Measurements from ENCODE around the gene KIF25.

KIF25 gene

DNA sequence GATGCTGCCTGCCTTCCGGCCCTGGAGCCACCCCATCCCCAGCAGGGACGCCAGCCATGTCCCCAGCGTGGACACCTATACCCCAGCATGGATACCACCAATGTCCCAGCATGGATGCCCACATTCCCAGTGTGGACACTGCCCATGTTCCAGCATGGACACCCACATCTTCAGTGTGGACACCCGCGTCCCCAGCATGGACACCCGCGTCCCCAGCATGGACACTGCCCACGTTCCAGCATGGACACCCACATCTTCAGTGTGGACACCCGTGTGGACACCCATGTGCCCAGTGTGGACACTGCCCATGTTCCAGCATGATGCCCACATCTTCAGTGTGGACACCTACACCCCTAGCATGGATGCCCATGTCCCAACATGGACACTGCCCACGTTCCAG is 88.6 kb downstream of the KIF25 start:
- DNase-seq (ENCODE audit: low read depth) = no peak
- no peak overlapping the region for H3K4me3 ChIP-seq (ENCODE audit: low read depth, low read length)
- no peak for TF ChIP-seq MYC (IDR thresholded peaks at IDR 0.05; ENCODE audit: low read depth, low read length)
- TF ChIP-seq, protein P1, sequence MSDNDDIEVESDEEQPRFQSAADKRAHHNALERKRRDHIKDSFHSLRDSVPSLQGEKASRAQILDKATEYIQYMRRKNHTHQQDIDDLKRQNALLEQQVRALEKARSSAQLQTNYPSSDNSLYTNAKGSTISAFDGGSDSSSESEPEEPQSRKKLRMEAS (IDR thresholded peaks at IDR 0.05; ENCODE audit: low read depth, low read length) = no peak
- TF ChIP-seq, protein P2, sequence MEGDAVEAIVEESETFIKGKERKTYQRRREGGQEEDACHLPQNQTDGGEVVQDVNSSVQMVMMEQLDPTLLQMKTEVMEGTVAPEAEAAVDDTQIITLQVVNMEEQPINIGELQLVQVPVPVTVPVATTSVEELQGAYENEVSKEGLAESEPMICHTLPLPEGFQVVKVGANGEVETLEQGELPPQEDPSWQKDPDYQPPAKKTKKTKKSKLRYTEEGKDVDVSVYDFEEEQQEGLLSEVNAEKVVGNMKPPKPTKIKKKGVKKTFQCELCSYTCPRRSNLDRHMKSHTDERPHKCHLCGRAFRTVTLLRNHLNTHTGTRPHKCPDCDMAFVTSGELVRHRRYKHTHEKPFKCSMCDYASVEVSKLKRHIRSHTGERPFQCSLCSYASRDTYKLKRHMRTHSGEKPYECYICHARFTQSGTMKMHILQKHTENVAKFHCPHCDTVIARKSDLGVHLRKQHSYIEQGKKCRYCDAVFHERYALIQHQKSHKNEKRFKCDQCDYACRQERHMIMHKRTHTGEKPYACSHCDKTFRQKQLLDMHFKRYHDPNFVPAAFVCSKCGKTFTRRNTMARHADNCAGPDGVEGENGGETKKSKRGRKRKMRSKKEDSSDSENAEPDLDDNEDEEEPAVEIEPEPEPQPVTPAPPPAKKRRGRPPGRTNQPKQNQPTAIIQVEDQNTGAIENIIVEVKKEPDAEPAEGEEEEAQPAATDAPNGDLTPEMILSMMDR (IDR thresholded peaks at IDR 0.05; ENCODE audit: low read depth, low read length) = no peak
- no peak for TF ChIP-seq POLR2A (IDR thresholded peaks at IDR 0.05; ENCODE audit: extremely low read depth, insufficient read length)

DNA sequence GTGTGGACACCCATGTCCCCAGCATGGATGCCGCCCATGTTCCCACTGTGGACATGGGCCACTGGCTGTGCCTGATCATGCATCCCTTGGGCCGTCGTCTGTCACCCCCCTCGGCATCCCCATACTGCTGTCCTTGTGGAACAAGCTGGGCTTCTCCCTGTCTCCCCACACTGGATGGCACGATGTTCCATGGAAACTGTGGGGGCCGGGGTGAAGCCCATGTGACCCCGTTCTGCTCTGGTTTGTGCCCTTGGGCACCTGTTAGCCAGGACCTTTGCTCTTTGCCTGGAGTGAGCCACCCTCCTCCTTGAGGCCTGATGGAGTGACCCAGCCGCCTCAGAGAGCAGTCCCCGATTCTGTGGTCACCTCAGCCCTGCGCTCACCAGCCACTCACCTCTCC is 89.1 kb downstream of the KIF25 start:
- H3K4me3 ChIP-seq (ENCODE audit: low read depth, low read length) = no peak overlapping the region
- DNase-seq (ENCODE audit: low read depth) = no peak
- TF ChIP-seq POLR2A (IDR thresholded peaks at IDR 0.05; ENCODE audit: extremely low read depth, insufficient read length) = no peak
- TF ChIP-seq, protein P1 (IDR thresholded peaks at IDR 0.05; ENCODE audit: low read depth, low read length) = no peak
- TF ChIP-seq, protein P2 (IDR thresholded peaks at IDR 0.05; ENCODE audit: low read depth, low read length) = no peak

GRCh38 chr6:168087436-168088160 is 90.1 kb downstream of the KIF25 start:
- no peak for DNase-seq (ENCODE audit: low read depth)
- no peak for TF ChIP-seq MYC (IDR thresholded peaks at IDR 0.05; ENCODE audit: low read depth, low read length)
- TF ChIP-seq POLR2A (IDR thresholded peaks at IDR 0.05; ENCODE audit: extremely low read depth, insufficient read length) = no peak
- TF ChIP-seq, protein P2 (IDR thresholded peaks at IDR 0.05; ENCODE audit: low read depth, low read length) = no peak
- TF ChIP-seq, protein P1 (IDR thresholded peaks at IDR 0.05; ENCODE audit: low read depth, low read length) = no peak
- H3K4me3 ChIP-seq (ENCODE audit: low read depth, low read length) = no peak overlapping the region

DNA sequence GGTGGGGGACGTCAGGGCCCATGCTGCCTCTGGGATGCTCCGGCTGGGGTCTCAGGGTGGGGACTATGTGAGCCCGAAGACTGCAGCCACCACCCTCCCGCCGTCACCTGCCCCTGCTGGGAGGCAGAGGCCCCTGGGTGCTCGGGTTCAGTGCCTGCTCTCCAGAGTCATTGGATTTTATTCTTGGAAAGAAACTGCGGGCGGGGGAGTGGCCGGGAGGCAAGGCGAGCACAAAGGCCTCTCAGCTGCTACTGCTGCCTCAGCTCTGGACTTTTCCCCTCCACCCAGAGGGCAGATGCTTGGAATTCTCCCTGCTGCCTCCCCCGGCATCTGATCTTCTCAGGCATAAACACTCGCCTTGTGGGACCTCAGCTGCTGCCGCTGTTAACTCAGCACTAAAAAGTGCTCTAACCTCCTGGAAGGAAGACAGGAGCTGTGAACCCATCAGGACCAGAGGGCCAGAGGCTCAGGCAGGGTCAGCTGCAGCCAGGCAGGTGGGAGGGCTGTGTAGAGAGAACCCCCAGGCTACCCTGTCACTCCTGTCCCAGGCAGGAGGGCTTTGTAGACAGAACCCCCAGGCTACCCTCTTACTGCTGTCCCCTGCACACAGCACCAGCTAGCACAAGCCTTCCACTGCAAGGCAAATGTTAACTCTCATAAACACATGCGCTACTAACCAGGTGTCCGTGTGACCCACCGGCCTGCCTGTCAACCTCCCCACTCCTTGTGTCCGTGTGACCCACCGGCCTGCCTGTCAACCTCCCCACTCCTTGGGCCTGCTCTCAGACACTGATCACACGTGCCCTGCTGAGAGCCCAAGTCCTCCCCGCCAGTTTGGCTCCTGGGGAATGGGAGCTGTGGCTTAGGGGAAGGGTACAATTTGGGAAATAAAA is 90.9 kb downstream of the KIF25 start:
- H3K4me3 ChIP-seq (ENCODE audit: low read depth, low read length) = no peak overlapping the region
- no peak for DNase-seq (ENCODE audit: low read depth)
- TF ChIP-seq POLR2A (IDR thresholded peaks at IDR 0.05; ENCODE audit: extremely low read depth, insufficient read length) = no peak
- TF ChIP-seq, protein P1 (IDR thresholded peaks at IDR 0.05; ENCODE audit: low read depth, low read length) = no peak
- TF ChIP-seq MYC (IDR thresholded peaks at IDR 0.05; ENCODE audit: low read depth, low read length) = no peak
- TF ChIP-seq, protein P2 (IDR thresholded peaks at IDR 0.05; ENCODE audit: low read depth, low read length) = no peak

DNA sequence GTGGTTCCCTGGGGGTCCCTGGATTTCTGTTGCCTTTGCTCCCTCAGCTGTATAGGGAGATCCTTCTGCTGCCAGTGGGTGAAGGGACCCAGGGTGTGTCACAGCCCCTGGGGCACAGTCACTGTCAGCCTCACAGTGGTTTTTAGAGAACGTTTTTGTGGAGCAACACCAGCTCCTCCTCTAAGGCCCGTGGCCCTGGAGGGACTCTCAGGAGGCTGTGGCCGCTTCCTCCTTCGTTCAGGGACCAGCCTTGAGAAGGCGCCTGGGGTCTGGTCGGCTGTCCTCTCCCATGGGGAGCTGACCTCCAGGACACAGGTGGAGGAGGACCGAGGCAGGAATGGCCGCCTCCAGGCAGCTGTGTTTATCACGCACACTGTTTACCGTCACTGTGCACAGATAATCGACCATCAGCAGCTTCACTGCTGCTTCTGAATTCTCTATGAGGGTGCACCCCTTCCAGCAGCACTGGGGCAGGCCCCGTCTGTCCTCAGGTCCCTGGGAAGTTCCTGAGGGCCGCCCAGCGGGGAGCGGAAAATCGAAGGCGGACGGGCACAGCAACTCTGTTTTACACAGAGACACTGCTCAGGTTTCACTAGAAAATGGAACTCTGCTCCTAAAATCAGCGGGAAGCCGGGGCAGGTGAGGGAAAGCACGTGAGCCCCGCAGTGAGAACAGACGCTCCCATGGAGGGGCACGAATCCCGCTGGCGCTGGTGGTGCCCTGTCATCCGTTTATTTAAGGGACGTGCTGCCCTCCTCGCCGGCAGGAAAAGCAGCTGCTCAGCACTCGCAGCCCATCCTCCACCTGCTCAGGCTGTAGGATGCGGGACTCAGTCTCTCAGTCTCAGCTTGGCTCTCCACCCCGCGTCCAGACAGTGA is 92.0 kb downstream of the KIF25 start:
- peak; percentile 8 for DNase-seq (ENCODE audit: low read depth)
- TF ChIP-seq, protein P1 (IDR thresholded peaks at IDR 0.05; ENCODE audit: low read depth, low read length) = no peak
- no peak overlapping the region for H3K4me3 ChIP-seq (ENCODE audit: low read depth, low read length)
